Measurements from ENCODE around the gene PRKAA2. TPM values are rescaled to one million over a fixed set of nuclear protein-coding genes. Genes with fewer than 3 reads are reported as not detected.

The PRKAA2 gene
- total and polyA plus RNA-seq, 2 donors (not counting 3 experiments of a cell fraction or from before 2014, with no cell fraction given) = 0.32 to 1.2 TPM

DNA sequence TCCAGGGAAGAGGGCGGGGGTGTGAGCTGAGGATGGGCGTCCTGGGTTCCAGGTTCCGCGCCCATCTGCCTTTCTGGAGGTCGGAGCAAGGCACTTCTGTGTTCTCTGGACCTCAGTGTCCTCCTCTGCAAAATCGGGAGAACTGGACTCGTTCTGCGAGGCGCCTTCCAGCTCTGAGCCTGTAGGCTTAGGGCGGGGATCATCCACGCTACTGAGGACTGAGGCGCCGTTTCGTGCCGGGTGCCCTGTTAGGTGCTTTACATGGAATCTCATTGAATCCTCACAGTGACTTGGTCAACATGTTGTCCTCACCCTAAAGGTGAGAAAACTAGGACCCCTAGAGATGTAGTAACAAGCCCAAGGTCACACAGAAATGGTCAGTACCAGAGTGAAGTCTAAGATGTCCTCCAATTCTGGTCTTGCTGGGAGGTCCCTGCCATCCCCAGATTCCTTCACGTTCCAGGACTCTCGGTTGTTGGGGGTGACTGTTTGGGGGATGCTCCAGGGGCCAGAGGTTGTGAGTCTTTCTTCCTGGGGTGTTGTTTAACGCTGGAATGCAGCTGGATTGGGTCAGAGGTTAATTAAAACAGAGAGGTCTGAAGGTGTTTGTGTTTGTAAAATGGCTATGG lies 677 bp downstream of the PRKAA2 start:
- BruUV-seq (replicated peaks) = no TSS peak
- dilution Hi-C loops (cut with MboI; ENCODE audit: extremely low pct_ligation_motif_present, low sequenced_read_pairs) = no loop called here
- Histone ChIP-seq H3K27me3 (ENCODE audit: control insufficient read depth in 2 of 2, insufficient read depth in 2 of 2, low read length in 2 of 2) (peaks cover 2 to 3% of the 10 kb centered on the region in 2 experiments), H3K4me2 (ENCODE audit: insufficient read depth, low read length) (peak overlapping the region; percentile 38), H3K27ac (ENCODE audit: insufficient read depth, low read depth, low read length) (no peak overlapping the region), H3K9me3 (replicated peaks; ENCODE audit: control insufficient read depth, insufficient read depth, low read length) (no peaks in the 10 kb centered on the region), H3K4me3 (replicated peaks in 1 of 3; ENCODE audit: insufficient read depth in 1 of 3, low read depth in 1 of 3, low read length in 3 of 3) (peak overlapping the region; percentile 0 to 78 (median 41)), H3K4me1 (ENCODE audit: control insufficient read depth, extremely low read depth, insufficient read depth, low read length) (peaks cover 19% of the 10 kb centered on the region), H3K9me1 (replicated peaks; ENCODE audit: control insufficient read depth, extremely low read depth, insufficient read depth, low read length) (no peaks in the 10 kb centered on the region), H3K79me2 (ENCODE audit: control insufficient read depth, insufficient read depth, low read length) (no peaks in the 10 kb centered on the region), H3K36me3 (ENCODE audit: control insufficient read depth in 2 of 2, extremely low read depth in 1 of 2, insufficient read depth in 2 of 2, low read length in 2 of 2) (no peaks in the 10 kb centered on the region), H2AFZ (ENCODE audit: low read depth, low read length) (peak overlapping the region; percentile 70), H3K9ac (replicated peaks; ENCODE audit: extremely low read depth, insufficient read depth, low read length) (peak overlapping the region; percentile 5), H4K20me1 (replicated peaks; ENCODE audit: control insufficient read depth, extremely low read depth, insufficient read depth, low read length) (no peaks in the 10 kb centered on the region)
- TF ChIP-seq POLR2AphosphoS5 (IDR thresholded peaks at IDR 0.05; ENCODE audit: insufficient read depth, low read depth, low read length) (no peak), JUN (IDR thresholded peaks at IDR 0.05; ENCODE audit: borderline replicate concordance, insufficient read depth, insufficient read length, low read depth) (no peak), GATA2 (IDR thresholded peaks at IDR 0.05; ENCODE audit: insufficient read depth, insufficient read length, low read depth, low read length) (no peak), FOS (IDR thresholded peaks at IDR 0.05; ENCODE audit: borderline replicate concordance, insufficient read depth, low read length) (no peak), EZH2 (IDR thresholded peaks at IDR 0.05; ENCODE audit: borderline replicate concordance, low read depth, low read length, severe bottlenecking) (no peak), MYC (IDR thresholded peaks at IDR 0.05; ENCODE audit: low read depth, low read length) (no peak), POLR2A (IDR thresholded peaks at IDR 0.05; ENCODE audit: low read depth, low read length) (no peak)
- TF ChIP-seq, protein P1, sequence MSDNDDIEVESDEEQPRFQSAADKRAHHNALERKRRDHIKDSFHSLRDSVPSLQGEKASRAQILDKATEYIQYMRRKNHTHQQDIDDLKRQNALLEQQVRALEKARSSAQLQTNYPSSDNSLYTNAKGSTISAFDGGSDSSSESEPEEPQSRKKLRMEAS (IDR thresholded peaks at IDR 0.05; ENCODE audit: insufficient read depth, insufficient read length) = no peak
- TF ChIP-seq, protein P2, sequence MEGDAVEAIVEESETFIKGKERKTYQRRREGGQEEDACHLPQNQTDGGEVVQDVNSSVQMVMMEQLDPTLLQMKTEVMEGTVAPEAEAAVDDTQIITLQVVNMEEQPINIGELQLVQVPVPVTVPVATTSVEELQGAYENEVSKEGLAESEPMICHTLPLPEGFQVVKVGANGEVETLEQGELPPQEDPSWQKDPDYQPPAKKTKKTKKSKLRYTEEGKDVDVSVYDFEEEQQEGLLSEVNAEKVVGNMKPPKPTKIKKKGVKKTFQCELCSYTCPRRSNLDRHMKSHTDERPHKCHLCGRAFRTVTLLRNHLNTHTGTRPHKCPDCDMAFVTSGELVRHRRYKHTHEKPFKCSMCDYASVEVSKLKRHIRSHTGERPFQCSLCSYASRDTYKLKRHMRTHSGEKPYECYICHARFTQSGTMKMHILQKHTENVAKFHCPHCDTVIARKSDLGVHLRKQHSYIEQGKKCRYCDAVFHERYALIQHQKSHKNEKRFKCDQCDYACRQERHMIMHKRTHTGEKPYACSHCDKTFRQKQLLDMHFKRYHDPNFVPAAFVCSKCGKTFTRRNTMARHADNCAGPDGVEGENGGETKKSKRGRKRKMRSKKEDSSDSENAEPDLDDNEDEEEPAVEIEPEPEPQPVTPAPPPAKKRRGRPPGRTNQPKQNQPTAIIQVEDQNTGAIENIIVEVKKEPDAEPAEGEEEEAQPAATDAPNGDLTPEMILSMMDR (IDR thresholded peaks at IDR 0.05; ENCODE audit: extremely low read depth in 1 of 2, insufficient read depth in 1 of 2, low read depth in 1 of 2, low read length in 2 of 2) = no peak
- ChIA-PET CTCF (interaction anchor here (1.5 kb wide), 1 partner anchor 22 kb away, joined by 3 read pairs; no protein-coding TSS in a partner anchor), POLR2A (no interaction called here)
- peak; percentile 42 for FAIRE-seq
- intact Hi-C loops (cut with micrococcal nuclease) = no loop called here
- DNase-seq (ENCODE audit: low read depth, low spot score) = peak; percentile 36
